Suppressor macrophage treated with lipopolysaccharide for 4 hours (primary cell): Measurements from ENCODE around the gene PLBD2.
A peak's percentile ranks its signal among the peaks of the same experiment; 100 is the strongest.

Source experiments
- DNase-seq: peaks from one replicate; pipeline ENCODE4 v3.0.0-alpha.2; 2020

Gene PLBD2

DNA sequence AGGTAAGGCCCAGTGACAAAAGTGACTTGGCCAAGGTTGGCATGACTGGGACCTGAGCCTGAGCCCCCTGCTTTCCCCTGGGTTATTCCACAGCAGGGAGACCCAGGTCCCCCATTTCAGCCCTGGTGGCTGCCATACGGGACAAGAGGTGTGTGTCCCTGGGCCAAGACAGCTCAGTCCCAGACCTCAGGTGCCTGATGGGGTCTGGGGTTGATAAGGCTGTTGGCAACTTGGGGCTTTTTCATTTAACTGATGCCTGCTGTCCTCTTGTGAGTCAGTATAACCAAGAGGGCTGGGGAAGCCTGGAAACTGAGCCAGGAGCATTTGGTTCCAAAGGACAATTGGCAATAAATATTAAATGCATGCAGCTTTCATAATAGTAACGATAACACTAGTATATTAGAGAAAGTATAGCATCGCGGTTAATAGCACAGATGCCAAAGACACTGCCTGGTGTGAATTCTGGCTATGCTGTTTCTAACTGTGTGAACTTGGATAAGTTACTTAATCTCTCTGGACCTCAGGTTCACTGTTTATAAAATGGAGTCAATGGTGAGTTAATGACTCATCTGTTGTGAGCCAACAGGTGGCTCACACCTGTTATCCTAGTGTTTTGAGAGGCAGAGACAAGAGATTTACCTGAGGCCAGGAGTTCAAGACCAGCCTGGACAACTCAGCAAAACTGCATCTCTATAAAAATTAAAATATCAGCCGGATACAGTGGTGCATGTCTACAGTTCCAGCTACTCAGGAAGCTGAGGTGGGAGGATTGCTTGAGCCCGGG is 64.7 kb downstream of the PLBD2 start:
- DNase-seq: no peak

DNA sequence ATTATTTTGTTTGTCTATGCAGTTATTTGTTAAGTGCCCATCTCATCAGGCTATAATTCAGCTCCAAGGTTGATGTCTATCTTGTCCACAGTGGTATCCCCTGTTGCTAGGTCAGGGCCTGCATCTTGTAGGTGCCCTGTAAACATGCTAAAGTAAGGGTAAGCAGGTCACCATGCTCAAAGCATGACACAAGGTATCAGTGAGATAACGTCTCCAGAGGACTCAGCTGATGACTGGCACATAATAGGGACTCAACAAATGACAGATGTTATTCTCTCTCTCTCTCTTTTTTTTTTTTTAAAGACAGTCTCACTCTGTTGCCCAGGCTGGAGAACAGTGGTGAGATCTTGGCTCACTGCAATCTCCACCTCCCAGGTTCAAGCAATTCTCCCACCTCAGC is 66.1 kb downstream of the PLBD2 start:
- DNase-seq: no peak

DNA sequence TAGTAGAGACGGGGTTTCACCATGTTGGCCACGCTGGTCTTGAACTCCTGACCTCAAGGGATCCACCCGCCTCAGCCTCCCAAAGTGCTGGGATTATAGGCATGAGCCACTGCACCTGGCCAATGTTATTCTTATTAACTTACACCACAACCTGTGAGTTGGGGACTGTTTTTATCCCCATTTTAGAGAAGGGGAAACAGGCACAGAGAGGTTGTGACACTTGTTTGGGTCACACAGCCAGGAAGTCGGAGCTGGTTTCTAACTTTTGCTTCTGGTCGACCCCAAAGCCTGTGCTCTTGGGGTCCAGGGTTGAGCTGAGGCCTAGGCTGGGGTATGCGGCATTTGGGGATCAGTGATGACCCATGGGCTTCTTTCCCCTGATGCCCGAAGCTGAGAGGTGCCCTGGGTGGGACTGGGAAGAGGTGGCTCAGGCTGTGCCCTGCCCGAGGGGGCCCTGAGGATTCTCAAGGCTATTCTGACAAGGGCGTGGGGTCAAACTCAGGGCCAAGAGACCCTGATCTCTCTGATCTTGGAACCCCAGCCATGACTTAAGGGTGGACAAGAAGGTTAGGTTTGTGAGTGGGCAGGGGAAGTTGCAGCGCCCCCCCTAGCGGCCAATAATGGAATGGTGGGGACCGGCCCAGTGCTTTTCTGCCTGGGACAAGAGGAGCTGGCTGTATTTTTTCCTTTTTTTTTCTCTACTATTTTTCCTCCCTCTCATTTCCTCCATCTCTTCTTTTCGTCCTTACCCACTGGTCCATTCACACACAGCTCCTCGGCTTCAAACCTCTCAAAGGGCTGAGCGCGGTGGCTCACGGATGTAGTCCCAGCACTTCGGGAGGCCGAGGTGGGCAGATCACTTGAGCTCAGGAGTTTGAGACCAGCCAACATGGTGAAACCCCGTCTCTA is 66.8 kb downstream of the PLBD2 start:
- DNase-seq: peak; percentile 79

DNA sequence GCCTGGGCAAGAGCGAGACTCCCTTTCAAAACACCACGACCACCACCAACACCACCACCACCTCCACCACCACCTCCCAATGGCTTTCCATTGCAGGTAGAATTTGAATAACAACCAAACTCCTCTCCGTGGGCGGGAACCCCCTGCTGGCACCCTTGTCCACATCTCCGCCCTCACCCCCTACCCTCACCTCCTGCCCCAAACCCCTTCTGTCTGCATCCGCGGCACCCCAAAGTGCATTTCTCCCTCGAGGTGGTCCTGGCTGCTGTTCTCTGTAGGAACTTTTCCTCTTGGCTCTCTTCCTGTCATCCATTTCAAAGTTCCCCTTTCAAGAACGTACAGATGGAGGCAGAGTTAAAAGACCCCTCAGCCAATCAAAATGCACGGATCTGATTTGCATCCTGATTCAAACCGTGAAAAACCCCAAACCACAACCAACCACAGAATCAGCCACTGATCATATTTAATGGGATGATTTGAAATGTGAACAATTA is 67.6 kb downstream of the PLBD2 start:
- DNase-seq: peak; percentile 27

DNA sequence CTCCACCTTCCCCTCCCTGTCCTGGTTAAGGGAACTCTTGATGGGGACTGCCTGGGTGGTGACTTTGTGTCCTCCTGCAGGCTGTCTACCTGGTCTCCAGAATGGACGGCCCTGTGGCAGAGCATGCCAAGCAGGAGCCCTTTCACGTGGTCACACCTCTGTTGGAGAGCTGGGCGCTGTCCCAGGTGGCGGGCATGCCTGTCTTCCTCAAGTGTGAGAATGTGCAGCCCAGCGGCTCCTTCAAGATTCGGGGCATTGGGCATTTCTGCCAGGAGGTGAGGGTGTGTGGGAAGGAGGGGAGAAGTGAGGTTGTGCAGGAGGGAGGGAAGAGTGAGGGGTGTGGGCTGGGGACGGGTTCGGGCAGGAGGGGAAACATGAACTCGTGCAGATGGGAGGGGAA is 69.5 kb downstream of the PLBD2 start:
- DNase-seq: no peak

DNA sequence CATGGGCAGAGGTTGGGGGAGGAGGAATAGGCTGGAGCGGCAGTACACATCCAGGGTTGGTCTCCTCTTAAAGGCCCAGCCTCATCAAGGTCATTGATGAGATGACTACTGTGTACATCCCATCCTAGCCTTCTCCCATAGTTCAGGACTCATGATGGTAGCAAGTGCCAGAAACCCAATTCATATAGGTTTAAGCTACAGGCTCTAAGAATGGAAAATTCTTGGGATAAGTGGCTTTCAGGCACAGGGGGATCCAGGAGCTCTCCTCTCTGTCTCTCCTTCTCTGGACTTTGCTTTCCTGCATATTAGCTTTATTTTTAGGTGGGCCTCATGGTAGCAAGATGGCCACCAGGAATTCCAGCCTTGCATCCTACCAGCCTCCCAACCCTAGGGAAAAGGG is 70.1 kb downstream of the PLBD2 start:
- no peak for DNase-seq

DNA sequence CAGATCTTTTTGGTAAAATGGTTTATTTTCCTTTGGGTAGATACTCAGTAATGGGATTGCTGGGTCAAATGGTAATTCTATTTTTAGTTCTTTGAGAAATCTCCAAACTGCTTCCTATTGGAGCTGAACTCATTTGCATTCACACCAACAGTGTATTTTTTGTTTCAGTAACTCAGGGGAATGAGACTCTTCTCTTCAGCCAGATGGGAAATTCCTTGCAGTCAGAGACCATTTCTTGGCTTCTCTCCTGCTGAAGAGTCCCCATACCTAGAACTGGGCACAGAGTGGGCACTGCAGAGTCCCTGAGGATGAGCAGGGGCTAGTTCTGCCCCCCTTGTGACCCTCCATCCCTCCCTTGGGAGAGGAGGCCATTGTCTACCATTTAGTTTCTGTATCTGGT is 74.6 kb downstream of the PLBD2 start:
- no peak for DNase-seq

DNA sequence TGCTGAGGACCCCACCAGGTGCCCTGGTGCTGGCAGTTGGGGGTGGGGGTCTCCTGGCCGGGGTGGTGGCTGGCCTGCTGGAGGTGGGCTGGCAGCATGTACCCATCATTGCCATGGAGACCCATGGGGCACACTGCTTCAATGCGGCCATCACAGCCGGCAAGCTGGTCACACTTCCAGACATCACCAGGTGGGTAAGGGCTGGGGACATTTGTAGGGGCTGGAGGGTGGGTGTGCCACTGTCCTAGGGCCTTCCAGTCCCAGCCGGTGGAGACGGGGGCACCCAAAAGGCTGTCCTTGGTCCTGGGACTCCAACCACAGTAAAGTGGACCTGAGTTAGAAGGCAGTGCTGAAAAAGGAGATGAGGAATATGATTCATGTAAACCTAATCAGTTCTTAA is 77.0 kb downstream of the PLBD2 start:
- no peak for DNase-seq

DNA sequence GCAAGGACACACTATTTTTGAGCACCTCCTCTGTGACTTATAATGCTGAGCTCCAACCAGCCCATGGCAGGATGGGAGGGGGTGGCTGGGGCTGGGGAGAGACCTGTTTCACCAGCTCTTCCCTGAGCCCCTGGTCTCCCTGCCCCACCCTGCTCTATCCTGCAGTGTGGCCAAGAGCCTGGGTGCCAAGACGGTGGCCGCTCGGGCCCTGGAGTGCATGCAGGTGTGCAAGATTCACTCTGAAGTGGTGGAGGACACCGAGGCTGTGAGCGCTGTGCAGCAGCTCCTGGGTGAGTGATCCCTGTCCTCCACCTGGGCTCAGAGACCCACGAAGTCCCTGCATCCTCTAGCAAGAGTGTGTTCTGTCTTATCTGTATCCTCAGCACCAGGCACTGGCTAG is 78.2 kb downstream of the PLBD2 start:
- no peak for DNase-seq

DNA sequence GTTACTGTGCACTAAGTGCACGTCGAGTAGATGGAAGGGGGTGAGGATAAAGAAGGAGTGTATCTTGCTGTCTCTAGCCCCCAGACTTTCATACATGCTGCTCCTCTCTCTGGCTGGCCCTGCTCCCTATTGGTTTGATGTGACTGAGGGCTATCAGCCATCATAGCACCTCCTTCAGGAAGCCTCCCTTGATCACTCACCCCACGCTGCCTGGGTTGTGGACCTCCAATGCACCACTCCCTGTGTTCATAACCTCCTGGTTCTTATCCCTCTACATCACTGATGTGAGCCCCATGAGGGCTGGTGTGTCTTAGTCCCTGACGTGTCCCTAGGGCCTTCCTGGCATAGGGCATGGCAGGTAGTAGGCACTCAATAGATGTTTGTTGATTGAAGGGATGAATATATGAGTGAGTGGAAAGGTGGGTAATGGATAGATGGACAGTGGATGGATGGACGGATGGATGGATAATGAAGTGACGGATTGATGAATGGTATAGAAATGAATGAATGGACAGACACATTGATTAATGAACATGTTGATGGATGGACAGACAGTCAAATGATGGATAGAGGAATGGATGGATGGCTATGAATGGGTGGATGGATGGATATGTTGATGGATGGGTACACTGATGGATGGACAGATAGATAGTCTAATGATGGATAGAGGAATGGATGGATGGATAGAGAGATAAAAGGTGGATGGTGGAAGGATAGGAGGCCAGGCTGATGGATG is 78.8 kb downstream of the PLBD2 start:
- no peak for DNase-seq

DNA sequence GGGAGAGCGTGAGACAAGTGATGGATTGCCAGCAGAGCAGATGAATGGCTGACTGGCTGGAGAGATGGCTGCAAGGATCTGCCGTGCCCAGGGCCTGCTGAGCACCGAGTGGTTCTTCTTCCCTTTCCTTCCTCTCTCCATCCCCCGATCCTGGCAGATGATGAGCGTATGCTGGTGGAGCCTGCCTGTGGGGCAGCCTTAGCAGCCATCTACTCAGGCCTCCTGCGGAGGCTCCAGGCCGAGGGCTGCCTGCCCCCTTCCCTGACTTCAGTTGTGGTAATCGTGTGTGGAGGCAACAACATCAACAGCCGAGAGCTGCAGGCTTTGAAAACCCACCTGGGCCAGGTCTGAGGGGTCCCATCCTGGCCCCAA is 79.3 kb downstream of the PLBD2 start:
- DNase-seq: no peak

DNA sequence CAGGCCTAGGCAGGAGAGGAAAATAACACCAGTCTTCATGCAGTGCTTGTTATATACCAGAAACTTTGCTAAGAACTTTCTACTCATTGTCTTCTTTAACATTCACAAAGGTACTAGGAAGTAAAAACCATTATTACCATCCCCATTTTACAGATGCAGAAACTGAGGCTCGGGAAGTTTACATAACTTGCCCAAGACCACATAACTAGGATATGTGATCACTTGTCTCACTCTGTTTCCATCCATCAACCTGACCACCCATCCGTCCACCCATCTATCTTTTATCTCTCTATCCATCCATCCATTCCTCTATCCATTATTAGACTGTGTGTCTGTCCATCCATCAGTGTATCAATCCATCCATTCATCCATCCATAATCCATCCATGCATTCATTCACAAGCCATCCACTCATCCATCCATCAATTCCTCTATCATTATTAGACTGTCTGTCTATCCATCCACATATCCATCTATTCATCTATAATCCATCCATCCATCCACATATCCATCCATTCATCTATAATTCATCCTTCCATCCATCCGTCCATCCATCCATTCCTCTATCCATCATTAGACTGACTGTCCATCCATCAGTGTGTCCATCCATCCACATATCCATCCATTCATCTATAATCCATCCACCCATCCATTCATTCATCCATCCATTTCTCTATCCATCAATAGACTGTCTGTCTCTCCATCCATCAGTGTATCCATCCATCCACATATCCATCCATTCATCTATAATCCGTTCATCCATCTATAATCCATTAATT is 80.3 kb downstream of the PLBD2 start:
- no peak for DNase-seq

DNA sequence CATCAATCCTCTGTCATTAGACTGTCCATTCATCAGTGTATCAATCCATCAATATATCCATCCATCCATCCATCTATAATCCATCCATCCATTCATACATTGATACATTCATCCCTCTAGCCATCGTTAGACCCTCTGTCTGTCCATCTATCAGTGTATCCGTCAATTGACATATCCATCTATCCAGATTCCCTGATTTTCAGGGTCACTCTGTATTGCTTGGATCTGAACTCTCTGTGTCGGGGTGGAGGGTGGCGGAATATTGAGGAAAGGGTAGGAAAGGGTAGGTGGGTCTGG is 80.9 kb downstream of the PLBD2 start:
- no peak for DNase-seq

DNA sequence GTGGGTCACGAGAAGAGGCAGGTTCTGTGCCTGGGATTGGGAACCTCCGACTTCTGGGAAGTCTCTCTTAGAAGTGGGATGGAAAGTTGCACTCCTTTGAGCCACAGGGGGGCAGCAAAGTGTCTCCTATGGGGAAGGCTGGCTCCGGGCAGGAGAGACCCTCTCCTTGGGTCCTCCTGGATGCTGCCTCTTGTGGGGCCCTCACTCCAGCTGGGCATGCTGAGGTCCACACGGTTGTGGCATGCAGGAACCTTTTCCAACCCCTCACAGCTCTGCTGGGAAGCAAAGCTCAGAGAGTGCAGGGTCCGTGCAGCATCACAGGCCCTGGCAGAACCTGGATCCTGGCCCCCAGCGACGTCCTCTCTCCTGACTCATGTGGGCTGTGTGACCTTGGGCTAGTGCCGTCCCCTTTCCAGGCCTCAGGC is 81.2 kb downstream of the PLBD2 start:
- DNase-seq: peak; percentile 54

DNA sequence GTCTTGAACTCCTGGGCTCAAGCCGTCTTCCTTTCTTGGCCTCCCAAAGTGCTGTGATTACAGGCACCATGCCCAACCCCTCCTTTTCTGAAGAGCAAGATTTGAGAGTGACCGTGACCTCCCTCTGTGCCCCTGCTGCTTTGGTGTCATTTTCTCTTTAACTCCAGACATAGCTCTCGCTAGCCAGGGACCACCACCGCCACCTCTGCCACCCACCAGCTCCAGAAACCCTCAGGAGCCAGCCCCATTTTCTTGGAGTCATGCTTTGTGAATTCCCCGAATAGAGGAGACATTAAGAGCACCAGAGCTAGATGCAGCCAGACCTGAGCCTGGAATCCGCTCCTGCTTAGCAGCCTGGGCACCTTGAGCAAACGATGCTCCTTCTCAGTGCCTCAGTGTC is 81.9 kb downstream of the PLBD2 start:
- no peak for DNase-seq
